ENCODE data around the gene GINS3.

GRCh38 chr16:58371841-58372240, 20.4 kb upstream of the GINS3 start:
- TF ChIP-seq, protein P1, sequence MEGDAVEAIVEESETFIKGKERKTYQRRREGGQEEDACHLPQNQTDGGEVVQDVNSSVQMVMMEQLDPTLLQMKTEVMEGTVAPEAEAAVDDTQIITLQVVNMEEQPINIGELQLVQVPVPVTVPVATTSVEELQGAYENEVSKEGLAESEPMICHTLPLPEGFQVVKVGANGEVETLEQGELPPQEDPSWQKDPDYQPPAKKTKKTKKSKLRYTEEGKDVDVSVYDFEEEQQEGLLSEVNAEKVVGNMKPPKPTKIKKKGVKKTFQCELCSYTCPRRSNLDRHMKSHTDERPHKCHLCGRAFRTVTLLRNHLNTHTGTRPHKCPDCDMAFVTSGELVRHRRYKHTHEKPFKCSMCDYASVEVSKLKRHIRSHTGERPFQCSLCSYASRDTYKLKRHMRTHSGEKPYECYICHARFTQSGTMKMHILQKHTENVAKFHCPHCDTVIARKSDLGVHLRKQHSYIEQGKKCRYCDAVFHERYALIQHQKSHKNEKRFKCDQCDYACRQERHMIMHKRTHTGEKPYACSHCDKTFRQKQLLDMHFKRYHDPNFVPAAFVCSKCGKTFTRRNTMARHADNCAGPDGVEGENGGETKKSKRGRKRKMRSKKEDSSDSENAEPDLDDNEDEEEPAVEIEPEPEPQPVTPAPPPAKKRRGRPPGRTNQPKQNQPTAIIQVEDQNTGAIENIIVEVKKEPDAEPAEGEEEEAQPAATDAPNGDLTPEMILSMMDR (IDR thresholded peaks at IDR 0.05; ENCODE audit: poor library complexity): no peak
- TF ChIP-seq EZH2 (IDR thresholded peaks at IDR 0.05; ENCODE audit: borderline replicate concordance) (no peak), EZH2phosphoT487 (IDR thresholded peaks at IDR 0.05; ENCODE audit: low read depth, severe bottlenecking, unreplicated experiment) (no peak)
